GM19023 (cell line): ENCODE measurements around the gene GRAMD2B.

Experiments used
- ATAC-seq: cut with Tn5 transposase; IDR thresholded peaks from one replicate; pipeline ENCODE4 v1.9.1; 2021; ENCODE audit warnings: mild to moderate bottlenecking, moderate library complexity; ENCODE audit not compliant: unreplicated experiment

The GRAMD2B gene

GRCh38 chr5:126534553-126534952 is 111.3 kb downstream of the GRAMD2B start:
- no peak for ATAC-seq

- ATAC-seq = no peak
Observed at GRCh38 chr5:126535856-126536545, 112.8 kb downstream of the GRAMD2B start.

- no peak for ATAC-seq
Observed at GRCh38 chr5:126536874-126537273, 113.7 kb downstream of the GRAMD2B start.

- no peak for ATAC-seq
Observed at GRCh38 chr5:126538579-126538978, 115.4 kb downstream of the GRAMD2B start.

- no peak for ATAC-seq
Observed at GRCh38 chr5:126540631-126541030, 117.4 kb downstream of the GRAMD2B start.

- ATAC-seq = no peak
Observed at GRCh38 chr5:126542441-126542840, 119.2 kb downstream of the GRAMD2B start.

GRCh38 chr5:126543009-126543408 is 119.8 kb downstream of the GRAMD2B start:
- ATAC-seq = no peak

GRCh38 chr5:126543660-126544059 is 120.5 kb downstream of the GRAMD2B start:
- ATAC-seq = no peak
